Activated T-helper 1 cell treated with anti-CD3 and anti-CD28 coated beads, Interleukin-12 subunit alpha, Interleukin-12 subunit beta, Interleukin-2, Interleukin-4 antibody, amounts not matched to agents 30 ng/mL and 10 ng/mL and 1 ng/mL, durations not matched to agents 14 hours and 24 hours and 36 hours (primary cell): ENCODE measurements around the gene ATG9B. TPM values are rescaled to one million over a fixed set of nuclear protein-coding genes. Genes with fewer than 3 reads are reported as not detected.
"Not testable (repeated sequence)": the region's sequence is repeated elsewhere in the genome, so short reads cannot be mapped to it uniquely, and the experiment has no call there.

Source experiments
- DNase-seq: peaks from one replicate; pipeline ENCODE4 v3.0.0; 2021; ENCODE audit warnings: low spot score
- H3K27ac Mint-ChIP-seq: one replicate; pipeline ENCODE4 v1.8.0; 2021; ENCODE audit warnings: mild to moderate bottlenecking, mixed read lengths
- H3K27me3 Mint-ChIP-seq: one replicate; pipeline ENCODE4 v1.8.0; 2022; ENCODE audit warnings: mild to moderate bottlenecking, moderate library complexity, mixed read lengths; ENCODE audit not compliant: insufficient read depth
- H3K36me3 Mint-ChIP-seq: one replicate; pipeline ENCODE4 v1.8.0; 2021; ENCODE audit warnings: low read depth, mixed read lengths
- H3K4me1 Mint-ChIP-seq: one replicate; pipeline ENCODE4 v1.8.0; 2021; ENCODE audit warnings: low read depth, mixed read lengths
- H3K4me3 Mint-ChIP-seq: one replicate; pipeline ENCODE4 v1.8.0; 2021; ENCODE audit warnings: mild to moderate bottlenecking, moderate library complexity, mixed read lengths
- H3K9me3 Mint-ChIP-seq: one replicate; pipeline ENCODE4 v1.8.0; 2021; ENCODE audit warnings: mixed read lengths
- intact Hi-C: fragments of 100-400 bp; cut with micrococcal nuclease; formaldehyde crosslinking; loops from one replicate; pipeline ENCODE4 v1.15.1; 2024
- total RNA-seq: library from RNA; stranded (reverse); gene quantifications from 2 replicates; pipeline ENCODE4 v1.2.3, GENCODE V29; 2022

Gene ATG9B
- total RNA-seq, 1 donor from 2014 or later: 6.3 TPM

DNA sequence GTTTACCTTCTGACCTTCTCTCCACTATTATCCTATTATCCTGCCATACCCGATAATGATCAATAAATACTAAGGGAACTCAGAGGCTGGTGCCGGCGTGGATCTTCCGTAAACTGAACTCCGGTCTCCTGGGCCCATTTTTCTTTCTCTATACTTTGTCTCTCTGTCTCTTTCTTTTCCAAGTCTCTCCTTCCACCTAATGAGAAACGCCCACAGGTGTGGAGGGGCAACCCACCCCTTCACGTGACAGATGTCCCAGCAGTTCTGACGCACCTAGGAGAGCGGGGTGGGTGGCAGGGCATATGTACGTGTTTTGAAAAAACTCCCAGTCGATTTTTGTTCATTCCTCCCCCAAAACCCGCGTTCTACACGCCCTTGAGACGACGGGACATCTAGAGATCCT lies 3.4 kb upstream of the ATG9B start:
- Mint-ChIP-seq H3K27ac (peak overlapping the region; percentile 95), H3K4me1 (peaks cover 21% of the 10 kb centered on the region), H3K4me3 (peak overlapping the region; percentile 94)
- intact Hi-C loops: loop anchor here (1.0 to 5.0 kb wide), 11 partner anchors 9 to 360 kb away; partner anchors contain the start of genes ABCF2, CHPF2 and FASTK
- not testable (repeated sequence) for H3K27me3 Mint-ChIP-seq, DNase-seq, H3K9me3 Mint-ChIP-seq, H3K36me3 Mint-ChIP-seq

DNA sequence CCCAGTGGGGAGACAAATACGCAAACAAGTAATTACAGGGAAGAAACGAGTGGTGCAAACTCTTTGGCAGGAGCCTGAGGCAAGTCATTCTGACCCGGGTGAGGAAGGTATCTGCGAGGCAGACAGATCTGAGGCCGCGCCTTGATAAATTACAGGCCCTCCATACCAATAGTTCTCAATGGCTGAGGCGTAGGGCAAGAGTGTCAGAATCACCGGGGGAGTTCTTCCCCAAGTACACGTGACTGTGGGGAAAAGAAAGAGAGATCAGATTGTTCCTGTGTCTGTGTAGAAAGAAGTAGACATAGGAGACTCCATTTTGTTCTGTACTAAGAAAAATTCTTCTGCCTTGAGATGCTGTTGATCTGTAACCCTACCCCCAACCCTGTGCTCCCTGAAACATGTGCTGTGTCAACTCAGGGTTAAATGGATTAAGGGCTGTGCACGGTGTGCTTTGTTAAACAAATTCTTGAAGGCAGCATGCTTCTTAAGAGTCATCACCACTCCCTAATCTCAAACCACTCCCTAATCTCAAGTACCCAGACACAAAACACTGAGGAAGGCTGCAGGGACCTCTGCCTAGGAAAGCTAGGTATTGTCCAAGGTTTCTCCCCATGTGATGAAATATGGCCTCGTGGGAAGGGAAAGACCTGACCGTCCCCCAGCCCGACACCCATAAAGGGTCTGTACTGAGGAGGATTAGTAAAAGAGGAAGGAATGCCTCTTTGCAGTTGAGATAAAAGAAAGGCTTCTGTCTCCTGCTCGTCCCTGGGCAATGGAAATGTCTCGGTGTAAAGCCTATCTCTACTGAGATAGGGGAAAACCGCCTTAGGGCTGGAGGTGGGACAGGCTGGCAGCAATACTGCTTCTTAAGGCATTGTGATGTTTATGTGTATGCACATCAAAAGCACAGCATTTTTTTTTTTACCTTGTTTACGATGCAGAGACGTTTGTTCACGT lies 2.8 kb upstream of the ATG9B start:
- H3K27me3 Mint-ChIP-seq, DNase-seq, H3K9me3 Mint-ChIP-seq, H3K36me3 Mint-ChIP-seq: not testable (repeated sequence)
- Mint-ChIP-seq H3K4me3 (peak overlapping the region; percentile 94), H3K4me1 (peaks cover 21% of the 10 kb centered on the region), H3K27ac (peak overlapping the region; percentile 95)
- intact Hi-C loops: loop anchor here (5.0 kb wide), 2 partner anchors 325 to 360 kb away; no protein-coding TSS in a partner anchor

DNA sequence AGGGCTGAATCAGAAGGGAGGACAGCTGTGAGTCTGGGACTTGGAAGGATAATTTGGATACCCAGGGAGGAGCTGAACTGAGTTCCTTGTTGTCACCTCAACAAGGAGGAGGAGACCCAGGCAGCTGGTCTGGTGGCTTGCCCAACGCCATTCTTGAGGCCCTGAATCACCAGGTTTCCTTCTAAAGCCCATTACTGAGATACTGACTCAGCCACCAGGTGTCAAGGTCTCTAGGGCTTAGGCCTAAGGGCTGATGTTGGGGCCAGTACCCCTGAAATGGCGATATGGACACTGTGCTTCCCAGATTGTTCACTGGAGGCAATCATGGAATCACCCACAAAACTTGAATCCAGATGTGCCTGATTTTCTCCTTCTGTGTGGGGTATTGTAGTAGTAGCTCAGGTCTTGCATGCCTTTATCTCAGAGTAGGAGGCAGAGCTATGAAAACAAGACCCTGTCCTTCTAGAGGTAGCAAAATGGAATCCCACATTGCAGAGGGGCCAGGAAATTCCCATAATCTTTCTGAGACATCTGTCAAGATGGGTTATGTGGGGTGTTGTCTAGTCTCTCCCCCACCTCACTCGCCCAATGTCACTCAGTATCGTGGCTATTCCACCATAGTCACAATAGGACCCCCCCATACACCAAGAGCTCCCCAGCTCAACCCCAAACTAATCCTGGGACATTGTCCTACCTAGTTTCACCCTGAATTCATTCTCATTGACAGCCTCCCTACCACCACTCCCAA lies 1.8 kb upstream of the ATG9B start:
- Mint-ChIP-seq H3K4me1 (peaks cover 21% of the 10 kb centered on the region), H3K36me3 (peaks cover 3% of the 10 kb centered on the region), H3K27ac (no peak overlapping the region), H3K9me3 (no peaks in the 10 kb centered on the region), H3K27me3 (peaks cover 2% of the 10 kb centered on the region), H3K4me3 (peak overlapping the region; percentile 1)
- intact Hi-C loops: loop anchor here (5.0 kb wide), 2 partner anchors 326 to 359 kb away; no protein-coding TSS in a partner anchor
- DNase-seq: no peak

DNA sequence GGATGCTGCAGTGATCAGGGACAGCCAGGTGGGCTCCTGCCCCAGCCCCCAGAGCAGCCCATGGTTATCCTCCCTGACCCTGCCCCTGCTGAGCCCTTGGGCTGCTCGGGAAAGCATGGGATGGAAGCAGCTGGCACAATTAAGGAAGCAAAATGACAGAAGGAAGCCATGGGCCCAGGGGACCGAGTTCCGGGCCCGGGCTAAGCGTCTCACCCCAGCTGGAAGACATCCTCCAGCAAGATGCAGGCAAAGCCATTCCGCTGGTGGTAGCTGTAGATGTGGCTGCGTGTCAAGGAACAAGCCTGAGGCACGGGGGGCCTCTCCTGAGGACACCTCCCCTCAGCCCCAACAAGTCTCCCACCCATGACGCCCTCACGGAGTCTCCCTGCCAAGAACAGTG lies 1.1 kb downstream of the ATG9B start:
- peaks cover 20% of the 10 kb centered on the region for H3K27me3 Mint-ChIP-seq

DNA sequence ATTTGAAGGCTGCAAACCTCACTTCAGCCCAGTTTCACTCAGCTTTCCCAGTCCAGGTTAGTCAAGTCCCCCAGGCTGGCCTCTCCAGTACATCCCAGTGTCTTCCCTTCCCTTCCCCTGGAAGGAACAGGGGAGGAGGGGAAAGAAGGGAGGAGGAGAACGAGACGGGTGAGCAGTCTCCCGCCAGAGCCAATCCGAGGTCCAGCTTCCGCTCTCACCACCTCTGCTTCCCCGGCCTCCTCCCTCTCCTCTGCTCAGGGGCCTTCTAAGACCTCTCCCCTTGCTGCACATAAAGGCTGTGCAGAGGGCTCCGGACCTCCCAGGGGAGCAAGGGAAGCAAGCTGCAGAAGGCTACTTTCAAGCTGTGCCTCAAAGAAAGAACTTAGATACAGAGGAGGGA lies 4.1 kb downstream of the ATG9B start:
- Mint-ChIP-seq H3K36me3 (peaks cover 3% of the 10 kb centered on the region), H3K27ac (no peak overlapping the region), H3K4me3 (no peak overlapping the region), H3K4me1 (peaks cover 24% of the 10 kb centered on the region), H3K27me3 (peaks cover 21% of the 10 kb centered on the region), H3K9me3 (no peaks in the 10 kb centered on the region)
- intact Hi-C loops: no loop called here
- DNase-seq: no peak

More for the DNA sequence above, 1.1 kb downstream of the ATG9B start:
- H3K4me1 Mint-ChIP-seq: peaks cover 18% of the 10 kb centered on the region
- H3K4me3 Mint-ChIP-seq: no peak overlapping the region
- intact Hi-C loops: no loop called here
- H3K27ac Mint-ChIP-seq: no peak overlapping the region
- DNase-seq: no peak
- H3K9me3 Mint-ChIP-seq: no peaks in the 10 kb centered on the region
- peaks cover 3% of the 10 kb centered on the region for H3K36me3 Mint-ChIP-seq

DNA sequence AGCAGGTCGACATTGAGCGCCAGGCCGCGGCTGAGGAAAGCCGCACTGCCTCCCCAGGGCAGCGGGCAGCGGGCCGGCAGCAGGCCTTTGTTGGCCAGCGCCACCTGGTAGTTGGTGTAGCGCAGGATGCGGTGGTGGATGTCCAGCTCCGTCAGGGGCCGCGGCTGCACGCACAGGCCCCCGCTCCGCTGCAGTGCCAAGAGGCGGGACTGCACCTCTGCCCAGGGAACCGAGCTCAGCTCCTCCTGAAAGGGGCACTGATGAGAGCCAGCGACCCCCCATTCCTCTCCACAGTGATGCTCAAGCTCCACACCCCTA lies 5.2 kb downstream of the ATG9B start:
- H3K36me3 Mint-ChIP-seq: peaks cover 8% of the 10 kb centered on the region
- intact Hi-C loops: loop anchor here (2.0 to 10.0 kb wide), 6 partner anchors 30 to 694 kb away; partner anchors contain the start of genes ACTR3C, FASTK, LRRC61 and SLC4A2
- no peak for DNase-seq
- H3K4me1 Mint-ChIP-seq: peaks cover 36% of the 10 kb centered on the region
- peak overlapping the region; percentile 40 for H3K4me3 Mint-ChIP-seq
- peaks cover 19% of the 10 kb centered on the region for H3K27me3 Mint-ChIP-seq
- peak overlapping the region; percentile 29 for H3K27ac Mint-ChIP-seq
- H3K9me3 Mint-ChIP-seq: no peaks in the 10 kb centered on the region

DNA sequence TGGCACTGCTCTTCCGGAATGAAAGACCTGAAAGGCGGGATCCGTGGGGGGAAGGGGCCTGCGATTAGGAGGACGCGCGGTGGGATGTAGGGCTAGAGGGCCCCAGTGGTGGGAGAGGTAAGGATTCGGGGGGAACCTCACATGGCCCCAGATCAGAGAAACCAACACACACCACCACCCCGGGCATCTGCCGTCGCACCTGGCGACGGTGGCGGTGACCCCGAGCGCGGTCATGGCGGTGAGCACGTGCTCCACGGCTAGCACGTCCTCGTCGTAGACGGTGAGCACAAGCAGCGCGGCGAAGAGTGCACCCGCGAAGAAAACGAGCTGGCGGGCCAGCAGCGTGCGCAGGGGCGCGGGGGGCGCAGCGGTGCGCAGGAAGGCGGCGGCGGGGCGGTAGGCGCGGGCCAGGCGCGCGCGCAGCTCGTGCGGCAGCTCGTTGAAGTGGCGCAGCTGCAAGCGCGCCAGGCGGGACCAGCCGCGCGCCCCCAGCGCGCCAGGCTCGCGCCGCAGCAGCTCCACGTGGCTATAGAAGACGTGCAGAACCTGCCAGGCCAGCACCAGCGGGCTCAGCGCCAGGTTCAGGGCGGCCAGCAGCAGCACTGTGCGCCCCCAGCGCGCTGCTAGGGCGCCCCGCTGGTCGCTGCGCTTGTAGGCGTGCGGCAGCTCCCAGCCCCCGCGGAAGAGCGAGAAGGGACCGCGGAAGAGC lies 5.7 kb downstream of the ATG9B start:
- DNase-seq: no peak
- peak overlapping the region; percentile 81 for H3K27ac Mint-ChIP-seq

DNA sequence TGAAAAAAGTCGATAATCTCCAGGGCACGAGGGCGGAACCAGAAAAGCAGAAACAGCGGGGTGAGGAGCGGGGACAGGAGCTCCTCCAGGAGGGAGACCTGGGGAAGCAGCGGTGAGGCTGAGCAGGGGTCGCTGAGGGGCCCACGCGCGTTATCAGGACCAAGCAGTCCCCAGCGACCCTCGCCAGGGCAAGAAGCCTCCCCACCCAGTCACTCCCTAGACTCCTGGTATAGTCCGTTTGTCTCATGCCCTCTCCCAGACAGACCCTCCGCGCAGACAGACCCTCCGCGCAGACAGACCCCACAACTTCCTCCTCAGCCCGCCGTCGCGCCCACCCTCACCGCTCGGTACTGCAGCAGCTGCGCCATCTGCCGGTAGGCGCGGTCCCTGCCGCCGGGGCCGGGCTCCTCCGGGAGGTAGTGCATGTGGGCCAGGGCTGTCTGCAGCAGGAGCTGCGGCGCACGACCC lies 6.3 kb downstream of the ATG9B start:
- peaks cover 9% of the 10 kb centered on the region for H3K36me3 Mint-ChIP-seq
- H3K9me3 Mint-ChIP-seq: no peaks in the 10 kb centered on the region
- H3K27ac Mint-ChIP-seq: peak overlapping the region; percentile 81
- H3K27me3 Mint-ChIP-seq: peaks cover 19% of the 10 kb centered on the region
- DNase-seq: peak; percentile 73
- peak overlapping the region; percentile 82 for H3K4me3 Mint-ChIP-seq
- intact Hi-C loops: loop anchor here (1.0 to 10.0 kb wide), 10 partner anchors 8 to 693 kb away; partner anchors contain the start of genes ABCB8, ACTR3C, FASTK and LRRC61
- peaks cover 39% of the 10 kb centered on the region for H3K4me1 Mint-ChIP-seq

More for the DNA sequence above, 5.7 kb downstream of the ATG9B start:
- no peaks in the 10 kb centered on the region for H3K9me3 Mint-ChIP-seq
- intact Hi-C loops: loop anchor here (1.0 to 10.0 kb wide), 10 partner anchors 8 to 694 kb away; partner anchors contain the start of genes ABCB8, ACTR3C, FASTK and LRRC61
- peaks cover 9% of the 10 kb centered on the region for H3K36me3 Mint-ChIP-seq
- peaks cover 19% of the 10 kb centered on the region for H3K27me3 Mint-ChIP-seq
- peak overlapping the region; percentile 82 for H3K4me3 Mint-ChIP-seq
- H3K4me1 Mint-ChIP-seq: peaks cover 39% of the 10 kb centered on the region

DNA sequence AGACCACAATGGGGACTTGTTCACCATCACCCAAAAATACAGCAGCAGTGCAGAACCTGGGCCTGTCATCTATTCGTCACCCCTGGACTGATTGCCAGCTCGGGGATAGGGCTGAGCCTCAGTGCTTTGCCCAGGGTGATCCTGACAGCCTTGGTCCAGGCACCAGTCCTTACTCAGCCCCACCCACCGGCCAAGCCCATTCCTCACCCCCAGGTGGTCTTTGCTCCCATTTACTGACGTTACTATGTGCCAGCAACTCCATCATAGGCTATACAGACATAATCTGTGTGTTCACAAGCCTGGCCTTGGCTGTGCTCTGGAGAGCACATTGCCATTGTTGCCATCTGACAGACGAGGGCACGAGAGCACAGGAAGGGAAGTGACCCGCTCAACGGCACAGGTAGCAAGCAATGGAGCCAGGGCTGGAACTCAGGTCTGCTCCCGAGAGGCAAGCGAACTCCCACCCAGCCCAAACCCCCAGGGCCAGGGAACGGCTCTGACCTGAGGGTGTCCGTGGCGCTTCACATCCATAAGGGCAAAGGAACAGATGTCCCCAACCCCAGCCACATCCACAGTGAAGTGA lies 6.8 kb downstream of the ATG9B start:
- no peaks in the 10 kb centered on the region for H3K9me3 Mint-ChIP-seq
- H3K27me3 Mint-ChIP-seq: peaks cover 19% of the 10 kb centered on the region
- peaks cover 9% of the 10 kb centered on the region for H3K36me3 Mint-ChIP-seq
- peaks cover 44% of the 10 kb centered on the region for H3K4me1 Mint-ChIP-seq
- intact Hi-C loops: loop anchor here (5.0 to 10.0 kb wide), 3 partner anchors 155 to 693 kb away; partner anchors contain the start of genes ACTR3C and LRRC61
- peak overlapping the region; percentile 67 for H3K27ac Mint-ChIP-seq
- no peak for DNase-seq
- H3K4me3 Mint-ChIP-seq: peak overlapping the region; percentile 82

DNA sequence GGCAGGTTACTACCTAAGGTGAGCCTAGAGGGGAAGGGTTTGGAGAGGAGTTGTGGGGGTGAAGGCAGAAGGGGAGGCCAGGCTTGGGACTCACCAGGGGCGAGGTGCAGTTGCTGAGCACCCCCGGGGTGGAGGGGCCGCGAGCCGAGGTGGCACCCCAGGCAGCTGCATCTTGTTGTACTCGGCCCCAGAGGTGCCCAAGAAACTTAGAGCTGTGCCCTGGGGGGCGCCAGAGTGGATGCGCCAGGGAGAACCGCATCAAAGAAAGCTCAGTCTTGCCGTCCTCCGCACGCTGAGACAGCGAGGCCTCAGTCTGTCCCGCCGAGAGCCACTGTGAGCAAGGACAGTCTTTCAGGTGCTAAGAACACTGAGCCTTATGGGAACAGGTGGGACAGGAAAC lies 7.4 kb downstream of the ATG9B start:
- H3K9me3 Mint-ChIP-seq: no peaks in the 10 kb centered on the region
- peaks cover 9% of the 10 kb centered on the region for H3K36me3 Mint-ChIP-seq
- intact Hi-C loops: loop anchor here (5.0 to 10.0 kb wide), 3 partner anchors 155 to 692 kb away; partner anchors contain the start of genes ACTR3C and LRRC61
- no peak overlapping the region for H3K4me3 Mint-ChIP-seq
- no peak for DNase-seq
- peaks cover 49% of the 10 kb centered on the region for H3K4me1 Mint-ChIP-seq
- no peak overlapping the region for H3K27ac Mint-ChIP-seq
- H3K27me3 Mint-ChIP-seq: peaks cover 19% of the 10 kb centered on the region

DNA sequence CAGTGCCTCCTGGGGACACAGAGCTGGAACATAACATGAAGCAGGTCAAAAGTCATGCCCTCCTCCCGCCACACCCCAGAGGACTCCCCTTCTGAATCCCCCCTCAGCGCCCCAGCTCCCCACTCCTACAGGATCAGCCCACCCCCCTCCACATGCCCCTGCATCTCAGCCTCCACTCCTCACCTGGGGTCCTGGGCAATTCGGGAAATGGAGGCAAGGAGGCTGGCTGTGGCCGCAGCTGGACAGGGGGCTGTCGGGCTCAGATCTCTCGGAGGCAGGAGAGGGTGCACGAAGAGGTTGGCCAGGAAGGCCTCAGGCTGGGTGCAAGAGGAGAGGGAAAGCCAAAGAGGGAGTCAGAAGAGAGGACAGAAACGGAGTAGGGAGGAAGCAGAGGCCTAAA lies 7.8 kb downstream of the ATG9B start:
- Mint-ChIP-seq H3K4me3 (no peak overlapping the region), H3K4me1 (peaks cover 53% of the 10 kb centered on the region), H3K27ac (no peak overlapping the region), H3K27me3 (peaks cover 19% of the 10 kb centered on the region), H3K36me3 (peaks cover 9% of the 10 kb centered on the region), H3K9me3 (no peaks in the 10 kb centered on the region)
- intact Hi-C loops: loop anchor here (5.0 to 10.0 kb wide), 3 partner anchors 156 to 692 kb away; partner anchors contain the start of genes ACTR3C and LRRC61
- no peak for DNase-seq
